WTC11 (cell line): ENCODE measurements around the gene PRKAR2B. TPM values are rescaled to one million over a fixed set of nuclear protein-coding genes. Genes with fewer than 3 reads are reported as not detected.

Source experiments
- ATAC-seq: fragments of 200-7000 bp; cut with Tn5 transposase; 2 replicates; pipeline ENCODE4 v1.10.0; 2021; ENCODE audit warnings: mild to moderate bottlenecking, moderate library complexity
- CTCF ChIA-PET: fragments of 300-600 bp; sonication (Branson Sonifier 250); formaldehyde crosslinking; loops from one replicate; lab custom pipeline; 2021; ENCODE audit warnings: antibody characterized with exemption; lab: Charles Lee
- POLR2A ChIA-PET: fragments of 350-600 bp; sonication (Branson Sonifier 250); formaldehyde crosslinking; loops from one replicate; lab custom pipeline; 2021; ENCODE audit warnings: antibody characterized with exemption; lab: Charles Lee
- DNase-seq: peaks from one replicate; pipeline ENCODE4 v3.0.0; 2021; ENCODE audit warnings: low spot score
- H3K27ac Mint-ChIP-seq: 2 replicates; pipeline ENCODE4 v1.8.0; 2021; ENCODE audit warnings: mixed read lengths
- H3K27me3 Mint-ChIP-seq: 2 replicates; pipeline ENCODE4 v1.8.0; 2021; ENCODE audit warnings: low read depth, mild to moderate bottlenecking, moderate library complexity, mixed read lengths
- H3K36me3 Mint-ChIP-seq: 2 replicates; pipeline ENCODE4 v1.8.0; 2021; ENCODE audit warnings: mixed read lengths
- H3K4me1 Mint-ChIP-seq: 2 replicates; pipeline ENCODE4 v1.8.0; 2022; ENCODE audit warnings: mixed read lengths
- H3K4me3 Mint-ChIP-seq: 2 replicates; pipeline ENCODE4 v1.8.0; 2021; ENCODE audit warnings: mild to moderate bottlenecking, moderate library complexity, mixed read lengths
- H3K9me3 Mint-ChIP-seq: 2 replicates; pipeline ENCODE4 v1.8.0; 2021; ENCODE audit warnings: mixed read lengths
- CTCF ChIP-seq: fragments of 200-600 bp; IDR thresholded peaks from 2 replicates; pipeline ENCODE4 v1.8.0; 2022; ENCODE audit warnings: antibody characterized with exemption
- ELF4 ChIP-seq: sonication (generic); formaldehyde crosslinking; IDR thresholded peaks from 2 replicates; pipeline ENCODE4 v1.8.1; 2022; ENCODE audit warnings: low read depth, mild to moderate bottlenecking, moderate library complexity, missing genetic modification reagents
- ETV6 ChIP-seq: sonication (generic); formaldehyde crosslinking; IDR thresholded peaks from 2 replicates; pipeline ENCODE4 v1.8.1; 2022; ENCODE audit warnings: mild to moderate bottlenecking, missing genetic modification reagents
- GRHL2 ChIP-seq: fragments of 250-450 bp; sonication (Bioruptor Pico); IDR thresholded peaks from 2 replicates; pipeline ENCODE4 v1.8.0; 2022; ENCODE audit warnings: mild to moderate bottlenecking, moderate library complexity; ENCODE audit not compliant: insufficient replicate concordance, severe bottlenecking
- HMGXB4 ChIP-seq: sonication (generic); formaldehyde crosslinking; IDR thresholded peaks from 2 replicates; pipeline ENCODE4 v1.8.1; 2023; ENCODE audit warnings: mild to moderate bottlenecking, moderate library complexity, missing genetic modification reagents
- IRF2 ChIP-seq: sonication (generic); formaldehyde crosslinking; IDR thresholded peaks from 2 replicates; pipeline ENCODE4 v1.8.0; 2022; ENCODE audit warnings: low read depth, missing genetic modification reagents, borderline replicate concordance
- MXD4 ChIP-seq: fragments of 250-450 bp; sonication (Bioruptor Pico); IDR thresholded peaks from 2 replicates; pipeline ENCODE4 v1.8.0; 2021; ENCODE audit warnings: mild to moderate bottlenecking, moderate library complexity, borderline replicate concordance
- MYBL2 ChIP-seq: sonication (generic); formaldehyde crosslinking; IDR thresholded peaks from 2 replicates; pipeline ENCODE4 v1.8.1; 2023; ENCODE audit warnings: mild to moderate bottlenecking, moderate library complexity, missing genetic modification reagents
- STAT6 ChIP-seq: sonication (generic); formaldehyde crosslinking; conservative IDR thresholded peaks from 2 replicates; pipeline ENCODE4 v1.8.1; 2023; ENCODE audit warnings: mild to moderate bottlenecking, low read depth, missing genetic modification reagents, moderate library complexity
- TCF7 ChIP-seq: sonication (generic); formaldehyde crosslinking; IDR thresholded peaks from 2 replicates; pipeline ENCODE4 v1.8.0; 2022; ENCODE audit warnings: mild to moderate bottlenecking, low read depth, missing genetic modification reagents, moderate library complexity
- ZNF263 ChIP-seq: sonication (generic); formaldehyde crosslinking; IDR thresholded peaks from 2 replicates; pipeline ENCODE4 v1.8.1; 2022; ENCODE audit warnings: low read depth, mild to moderate bottlenecking, moderate library complexity, missing genetic modification reagents
- total RNA-seq: library from RNA; stranded (reverse); gene quantifications from 3 replicates; pipeline ENCODE4 v1.2.3, GENCODE V29; 2021
- TF ChIP-seq, protein P1 (sequence below): sonication (generic); formaldehyde crosslinking; IDR thresholded peaks from 2 replicates; pipeline ENCODE4 v1.8.0; 2023; ENCODE audit warnings: mild to moderate bottlenecking, missing genetic modification reagents
- TF ChIP-seq, protein P2 (sequence below): sonication (generic); formaldehyde crosslinking; IDR thresholded peaks from 2 replicates; pipeline ENCODE4 v1.8.1; 2022; ENCODE audit warnings: low read depth, missing genetic modification reagents, borderline replicate concordance
- TF ChIP-seq, protein P3 (sequence below): fragments of 250-450 bp; sonication (Bioruptor Pico); IDR thresholded peaks from 2 replicates; pipeline ENCODE4 v1.9.0; 2021; ENCODE audit warnings: mild to moderate bottlenecking

The PRKAR2B gene
- total RNA-seq, 1 experiment from 2014 or later: 29.6 TPM

DNA sequence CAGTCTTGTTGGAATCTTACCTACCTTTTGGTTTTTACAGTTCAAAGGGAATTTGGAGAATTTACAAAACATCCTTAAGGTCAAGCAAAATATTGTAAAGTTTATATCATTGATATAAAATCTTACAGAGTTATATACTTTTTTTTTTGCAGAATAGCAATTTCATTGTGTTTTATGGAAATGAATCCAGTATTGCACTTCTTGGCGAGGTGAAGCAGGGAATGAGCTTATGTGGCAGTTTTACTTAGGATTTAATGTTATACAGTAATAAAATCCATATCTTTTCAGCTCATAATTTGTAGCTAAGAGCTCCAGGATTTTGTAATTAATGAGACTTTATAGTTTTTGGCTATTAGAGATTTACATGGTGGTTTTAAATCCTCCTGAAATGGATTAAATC, 5.0 kb downstream of the PRKAR2B start (continued):
- TF ChIP-seq, protein P1, sequence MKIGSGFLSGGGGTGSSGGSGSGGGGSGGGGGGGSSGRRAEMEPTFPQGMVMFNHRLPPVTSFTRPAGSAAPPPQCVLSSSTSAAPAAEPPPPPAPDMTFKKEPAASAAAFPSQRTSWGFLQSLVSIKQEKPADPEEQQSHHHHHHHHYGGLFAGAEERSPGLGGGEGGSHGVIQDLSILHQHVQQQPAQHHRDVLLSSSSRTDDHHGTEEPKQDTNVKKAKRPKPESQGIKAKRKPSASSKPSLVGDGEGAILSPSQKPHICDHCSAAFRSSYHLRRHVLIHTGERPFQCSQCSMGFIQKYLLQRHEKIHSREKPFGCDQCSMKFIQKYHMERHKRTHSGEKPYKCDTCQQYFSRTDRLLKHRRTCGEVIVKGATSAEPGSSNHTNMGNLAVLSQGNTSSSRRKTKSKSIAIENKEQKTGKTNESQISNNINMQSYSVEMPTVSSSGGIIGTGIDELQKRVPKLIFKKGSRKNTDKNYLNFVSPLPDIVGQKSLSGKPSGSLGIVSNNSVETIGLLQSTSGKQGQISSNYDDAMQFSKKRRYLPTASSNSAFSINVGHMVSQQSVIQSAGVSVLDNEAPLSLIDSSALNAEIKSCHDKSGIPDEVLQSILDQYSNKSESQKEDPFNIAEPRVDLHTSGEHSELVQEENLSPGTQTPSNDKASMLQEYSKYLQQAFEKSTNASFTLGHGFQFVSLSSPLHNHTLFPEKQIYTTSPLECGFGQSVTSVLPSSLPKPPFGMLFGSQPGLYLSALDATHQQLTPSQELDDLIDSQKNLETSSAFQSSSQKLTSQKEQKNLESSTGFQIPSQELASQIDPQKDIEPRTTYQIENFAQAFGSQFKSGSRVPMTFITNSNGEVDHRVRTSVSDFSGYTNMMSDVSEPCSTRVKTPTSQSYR: no peak
- TF ChIP-seq ETV6 (CRISPR knock-in tag): no peak

DNA sequence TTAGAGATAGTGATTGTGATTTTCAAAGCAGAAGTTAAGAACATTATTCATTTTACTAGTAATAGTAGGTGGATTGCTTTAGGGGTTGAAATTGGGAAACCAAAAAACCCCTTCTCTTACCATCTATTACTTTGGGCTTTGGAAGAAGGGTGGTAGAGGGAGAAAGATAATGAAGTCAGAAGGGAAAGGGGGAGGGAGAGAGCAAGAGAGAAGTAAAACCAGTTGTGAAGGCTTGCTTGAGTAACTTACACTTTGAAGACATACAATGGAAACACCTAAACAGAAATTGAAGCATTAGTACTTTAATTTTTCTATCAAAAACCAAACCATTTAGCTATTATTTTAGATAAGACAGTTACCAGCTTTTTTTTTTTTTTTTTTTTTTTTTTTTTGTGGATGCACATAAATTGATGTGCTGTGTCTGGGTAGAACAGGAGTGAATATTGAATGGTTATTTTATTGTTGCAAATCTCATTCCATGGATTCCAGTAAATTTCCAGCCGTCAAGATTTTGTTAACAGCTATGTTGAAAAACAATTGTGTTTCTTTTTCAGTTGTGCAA, 5.5 kb downstream of the PRKAR2B start:
- DNase-seq (no peak), ATAC-seq (no peak)
- Mint-ChIP-seq H3K4me1 (peaks cover 54% of the 10 kb centered on the region), H3K9me3 (no peaks in the 10 kb centered on the region), H3K27ac (no peak overlapping the region), H3K36me3 (no peaks in the 10 kb centered on the region), H3K4me3 (no peak overlapping the region), H3K27me3 (peaks cover 12% of the 10 kb centered on the region)
- CTCF ChIA-PET: interaction anchor here (0.8 to 3.2 kb wide), 4 partner anchors 10 to 103 kb away, joined by 3 to 23 read pairs (median 14); no protein-coding TSS in a partner anchor
- TF ChIP-seq MXD4 (no peak), ZNF263 (CRISPR knock-in tag) (no peak)
- TF ChIP-seq, protein P2, sequence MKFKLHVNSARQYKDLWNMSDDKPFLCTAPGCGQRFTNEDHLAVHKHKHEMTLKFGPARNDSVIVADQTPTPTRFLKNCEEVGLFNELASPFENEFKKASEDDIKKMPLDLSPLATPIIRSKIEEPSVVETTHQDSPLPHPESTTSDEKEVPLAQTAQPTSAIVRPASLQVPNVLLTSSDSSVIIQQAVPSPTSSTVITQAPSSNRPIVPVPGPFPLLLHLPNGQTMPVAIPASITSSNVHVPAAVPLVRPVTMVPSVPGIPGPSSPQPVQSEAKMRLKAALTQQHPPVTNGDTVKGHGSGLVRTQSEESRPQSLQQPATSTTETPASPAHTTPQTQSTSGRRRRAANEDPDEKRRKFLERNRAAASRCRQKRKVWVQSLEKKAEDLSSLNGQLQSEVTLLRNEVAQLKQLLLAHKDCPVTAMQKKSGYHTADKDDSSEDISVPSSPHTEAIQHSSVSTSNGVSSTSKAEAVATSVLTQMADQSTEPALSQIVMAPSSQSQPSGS: no peak
- POLR2A ChIA-PET: no interaction called here

DNA sequence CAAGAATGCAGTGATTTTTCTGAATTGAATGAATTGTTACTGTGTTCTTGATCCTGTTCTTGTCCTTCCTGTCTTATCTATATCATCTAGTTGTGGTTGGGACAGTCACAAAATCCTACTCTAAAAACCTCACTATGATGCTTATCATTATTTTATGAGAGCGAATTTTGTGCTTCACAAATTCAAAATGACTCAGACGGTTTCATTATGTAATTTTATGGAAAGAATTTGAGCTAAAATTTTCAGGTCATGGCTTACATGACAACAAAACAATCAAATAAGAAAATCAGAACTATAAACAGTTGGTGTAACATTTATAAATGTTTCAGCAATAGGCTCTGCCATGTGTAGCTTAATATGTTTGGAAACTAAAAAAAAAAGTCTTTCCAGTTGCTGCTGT, 6.9 kb downstream of the PRKAR2B start:
- Mint-ChIP-seq H3K4me1 (peaks cover 42% of the 10 kb centered on the region), H3K36me3 (peaks cover 7% of the 10 kb centered on the region; the same call in 1 of the 2 replicates), H3K9me3 (peaks cover 3% of the 10 kb centered on the region; the same call in 1 of the 2 replicates), H3K4me3 (no peak overlapping the region), H3K27me3 (0 out of 2 replicates have a peak, but pooled peaks cover 1% of the 10 kb centered on the region), H3K27ac (no peak overlapping the region)
- ATAC-seq (no peak), DNase-seq (no peak)
- POLR2A ChIA-PET: no interaction called here
- CTCF ChIA-PET: no interaction called here
- TF ChIP-seq, protein P1: no peak
- no peak for TF ChIP-seq ELF4
- no peak for TF ChIP-seq IRF2 (CRISPR knock-in tag)
- no peak for TF ChIP-seq HMGXB4 (CRISPR knock-in tag)
- TF ChIP-seq, protein P3, sequence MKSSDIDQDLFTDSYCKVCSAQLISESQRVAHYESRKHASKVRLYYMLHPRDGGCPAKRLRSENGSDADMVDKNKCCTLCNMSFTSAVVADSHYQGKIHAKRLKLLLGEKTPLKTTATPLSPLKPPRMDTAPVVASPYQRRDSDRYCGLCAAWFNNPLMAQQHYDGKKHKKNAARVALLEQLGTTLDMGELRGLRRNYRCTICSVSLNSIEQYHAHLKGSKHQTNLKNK (CRISPR knock-in tag): no peak
- TF ChIP-seq, protein P2: no peak
- no peak for TF ChIP-seq MYBL2
- TF ChIP-seq GRHL2: no peak
- TF ChIP-seq TCF7 (CRISPR knock-in tag): no peak
- no peak for TF ChIP-seq CTCF
- TF ChIP-seq STAT6 (CRISPR knock-in tag): no peak
